ENCODE data around the gene SFMBT2.

GRCh38 chr10:7370511-7370910, 40.3 kb downstream of the SFMBT2 start:
- TF ChIP-seq CTCF (IDR thresholded peaks at IDR 0.05) (no peak), POLR2A (IDR thresholded peaks at IDR 0.05) (no peak)

Data from right lobe of liver (tissue), 4 donors.